SHP77 (cell line): Measurements from ENCODE around the gene RBM45.

Experiments used
- DNase-seq, 2 experiments: peaks; one replicate each; lab custom pipeline; 2025; lab: John Stamatoyannopoulos, UW

Gene RBM45

DNA sequence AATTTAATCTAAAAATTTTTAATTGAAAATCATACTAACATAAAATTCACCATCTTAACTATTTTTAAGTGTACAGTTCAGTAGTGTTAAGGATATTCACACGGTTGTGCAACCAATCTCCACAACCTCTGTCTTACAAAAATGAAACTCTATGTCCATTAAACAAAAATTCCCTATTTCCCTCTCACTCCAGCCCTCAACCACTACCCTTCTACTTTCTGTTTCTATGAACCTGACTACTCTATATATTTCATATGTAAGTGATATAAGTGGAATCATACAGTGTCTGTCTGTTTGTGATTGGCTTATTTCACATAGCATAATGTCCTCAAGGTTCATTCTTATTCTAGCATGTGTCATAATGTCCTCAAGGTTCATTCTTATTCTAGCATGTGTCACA is 47.7 kb downstream of the RBM45 start:
- DNase-seq, result no peak

DNA sequence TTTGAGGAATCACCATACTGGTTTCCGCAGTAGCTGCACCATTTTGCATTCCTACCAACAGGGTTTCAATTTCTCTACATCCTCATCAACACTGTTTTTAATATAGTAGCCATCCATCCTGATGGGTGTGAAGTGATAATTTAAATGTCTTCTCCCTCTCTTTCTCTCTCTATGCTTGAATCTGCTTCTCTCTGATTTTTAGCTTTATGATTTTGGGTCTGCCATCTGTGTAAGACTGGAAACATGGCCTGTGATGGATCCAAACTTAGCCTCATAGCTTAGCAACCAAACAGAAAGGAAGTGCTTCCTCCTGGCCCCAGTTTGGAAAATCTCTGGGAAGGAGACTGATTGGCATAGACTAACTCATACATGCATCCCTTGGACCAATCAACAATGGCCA is 48.4 kb downstream of the RBM45 start:
- DNase-seq, result no peak

DNA sequence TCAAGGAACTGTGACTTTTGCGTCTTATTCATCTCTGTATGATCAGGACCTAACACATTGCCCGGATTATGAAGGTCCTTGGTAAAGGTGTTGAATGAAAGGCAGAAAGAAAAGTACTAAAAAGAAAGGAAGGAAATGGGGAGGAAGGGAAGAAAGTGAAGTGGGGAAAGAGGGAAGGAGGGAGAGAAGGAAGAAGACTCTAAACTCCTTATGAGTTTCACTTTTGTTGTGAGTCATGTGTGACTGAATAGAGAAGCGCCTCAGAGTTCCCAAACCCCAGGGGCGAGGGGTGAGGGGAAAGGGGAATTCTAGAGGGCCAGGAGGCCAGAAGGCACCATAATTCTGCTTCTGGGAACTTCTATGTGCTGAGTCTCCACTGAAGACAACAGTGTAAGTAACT is 51.2 kb downstream of the RBM45 start:
- no peak for DNase-seq

DNA sequence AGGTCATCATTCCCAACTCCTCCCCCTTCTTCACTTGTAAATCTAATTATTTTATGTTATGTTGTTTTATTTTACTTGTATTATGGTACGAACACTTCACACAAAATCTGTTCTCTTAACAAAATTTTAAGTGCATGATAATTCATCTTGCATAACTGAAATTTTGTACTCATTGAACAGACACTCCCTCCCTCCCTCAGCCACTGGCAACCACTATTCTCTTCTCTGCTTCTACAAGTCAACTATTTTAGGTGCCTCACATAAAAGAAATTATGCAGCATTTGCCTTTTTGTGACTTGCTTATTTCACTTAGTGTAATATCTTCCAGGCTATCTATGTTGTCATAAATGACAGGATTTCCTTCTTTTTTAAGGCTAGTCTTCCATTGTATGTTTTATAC is 51.7 kb downstream of the RBM45 start:
- no peak for DNase-seq

DNA sequence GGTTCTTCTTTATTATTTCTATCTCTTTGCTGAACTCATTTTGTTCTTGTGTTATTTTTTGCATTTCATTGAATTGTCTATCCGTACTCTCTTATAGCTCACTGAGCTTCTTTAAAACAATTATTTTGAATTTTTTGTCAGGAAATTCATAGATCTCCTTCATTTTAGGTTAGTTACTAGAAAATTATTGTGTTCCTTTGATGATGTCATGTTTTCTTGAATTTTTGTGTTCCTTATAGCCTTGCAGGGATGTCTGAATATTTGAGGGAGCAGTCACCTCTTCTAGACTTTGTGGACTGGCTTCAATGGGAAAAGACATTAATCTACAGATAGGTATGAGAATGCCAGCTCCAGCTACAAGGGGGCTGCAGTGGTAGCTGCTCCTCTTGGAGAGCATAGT is 61.4 kb downstream of the RBM45 start:
- DNase-seq, result no peak

DNA sequence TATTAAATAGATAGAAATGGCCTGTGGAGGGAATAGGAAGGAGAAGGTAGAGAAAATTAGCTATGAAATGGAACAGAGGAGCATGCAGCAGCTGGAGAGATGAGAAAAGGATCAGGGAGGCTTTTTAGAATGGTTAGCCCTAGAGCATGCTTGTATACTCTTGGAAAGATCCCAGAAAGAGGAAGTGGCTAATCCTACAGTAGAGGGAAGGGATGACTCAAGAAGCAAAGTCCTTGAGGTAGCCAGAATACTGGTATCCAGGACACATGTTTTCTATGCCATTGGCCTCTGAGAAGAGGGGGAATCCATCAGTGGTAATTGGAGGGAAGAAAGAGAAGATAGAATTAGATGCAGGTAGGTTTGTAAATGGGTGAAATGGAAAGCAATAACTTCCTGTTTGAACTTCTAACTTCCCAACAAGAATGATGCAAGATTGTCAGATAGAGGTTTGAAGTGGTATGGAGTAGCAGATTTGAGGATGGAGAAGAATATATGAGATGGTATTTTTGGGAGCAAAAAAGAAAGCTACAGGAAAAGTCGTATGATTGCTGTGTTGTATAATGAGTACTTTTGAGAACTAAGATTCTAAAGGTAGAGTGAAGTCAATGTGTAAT is 64.9 kb downstream of the RBM45 start:
- no peak for DNase-seq
